Loucy (cell line): ENCODE results near the gene CRYGD.

Source experiments
- H2AFZ ChIP-seq: fragments of 200-600 bp; sonication (generic); 2 replicates; pipeline ENCODE4 v1.6.0; 2016; ENCODE audit warnings: antibody characterized with exemption, mild to moderate bottlenecking, low read length, moderate library complexity
- H3F3A ChIP-seq: fragments of 200-600 bp; 2 replicates; pipeline ENCODE4 v1.6.0; 2016; ENCODE audit warnings: antibody characterized with exemption, low read depth, mild to moderate bottlenecking
- H3K27me3 ChIP-seq: fragments of 200-600 bp; sonication (generic); 2 replicates; pipeline ENCODE4 v1.6.1; 2014; ENCODE audit warnings: low read length, mild to moderate bottlenecking; ENCODE audit not compliant: insufficient read depth, poor library complexity, severe bottlenecking
- H3K36me3 ChIP-seq: fragments of 200-600 bp; sonication (generic); 2 replicates; pipeline ENCODE4 v1.6.1; 2016; ENCODE audit warnings: low read length; ENCODE audit not compliant: insufficient read depth
- H3K4me1 ChIP-seq: fragments of 200-600 bp; sonication (generic); 2 replicates; pipeline ENCODE4 v1.5.1; 2014; ENCODE audit warnings: low read length, mild to moderate bottlenecking; ENCODE audit not compliant: insufficient read depth, poor library complexity, severe bottlenecking
- H3K4me2 ChIP-seq: fragments of 200-600 bp; sonication (generic); 2 replicates; pipeline ENCODE4 v1.6.0; 2014; ENCODE audit warnings: antibody characterized with exemption, low read length, low read depth, mild to moderate bottlenecking; ENCODE audit not compliant: poor library complexity, severe bottlenecking
- H3K4me3 ChIP-seq: fragments of 200-600 bp; sonication (generic); 2 replicates; pipeline ENCODE4 v1.5.1; 2014; ENCODE audit warnings: low read length, mild to moderate bottlenecking, mixed read lengths; ENCODE audit not compliant: poor library complexity, severe bottlenecking
- H3K79me2 ChIP-seq: fragments of 200-600 bp; sonication (generic); 2 replicates; pipeline ENCODE4 v1.6.1; 2014; ENCODE audit warnings: low read length; ENCODE audit not compliant: insufficient read depth
- H3K9ac ChIP-seq: fragments of 200-600 bp; sonication (generic); 2 replicates; pipeline ENCODE4 v1.6.0; 2014; ENCODE audit warnings: mild to moderate bottlenecking, low read depth, low read length, moderate library complexity; ENCODE audit not compliant: poor library complexity, severe bottlenecking
- H3K9me2 ChIP-seq: fragments of 200-600 bp; sonication (generic); replicated peaks from 2 replicates; pipeline ENCODE4 v1.6.1; 2016; ENCODE audit warnings: low read depth, low read length, mixed read lengths
- H3K9me3 ChIP-seq: fragments of 200-600 bp; sonication (generic); 2 replicates; pipeline ENCODE4 v1.6.1; 2014; ENCODE audit warnings: mild to moderate bottlenecking, antibody characterized with exemption, low read length, low read depth; ENCODE audit not compliant: insufficient read depth
- H4K20me1 ChIP-seq: fragments of 200-600 bp; sonication (generic); 2 replicates; pipeline ENCODE4 v1.6.0; 2014; ENCODE audit warnings: antibody characterized with exemption, low read length, mild to moderate bottlenecking; ENCODE audit not compliant: insufficient read depth, poor library complexity, severe bottlenecking
- EZH2phosphoT487 ChIP-seq: fragments of 200-600 bp; IDR thresholded peaks from 2 replicates; pipeline ENCODE4 v1.6.1; 2018; ENCODE audit warnings: antibody characterized with exemption, mild to moderate bottlenecking, moderate library complexity, borderline replicate concordance
- TF ChIP-seq, protein P1 (sequence below): fragments of 200-600 bp; sonication (generic); conservative IDR thresholded peaks from 2 replicates; pipeline ENCODE4 v1.5.1; 2014; ENCODE audit warnings: mild to moderate bottlenecking, antibody characterized with exemption, low read length

Gene CRYGD

DNA sequence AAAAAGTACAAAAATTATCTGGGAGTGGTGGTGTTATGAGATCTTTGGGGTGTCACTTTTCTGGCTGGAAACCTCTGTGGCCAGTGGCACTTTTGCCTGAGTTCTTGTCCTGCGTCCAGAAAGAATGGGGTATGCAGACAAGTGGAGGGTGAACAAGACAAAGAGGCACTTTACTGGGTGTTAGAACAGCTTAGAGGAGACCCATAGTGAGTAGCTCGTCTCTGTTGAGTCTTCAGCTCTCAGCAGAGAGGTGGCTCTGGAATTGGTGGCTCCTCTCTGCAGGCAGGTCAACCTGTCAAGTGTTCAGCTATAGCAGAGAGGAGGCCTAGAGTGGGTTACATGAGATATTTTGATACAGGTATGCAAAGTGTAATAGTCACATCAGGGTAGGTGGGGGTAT is 26.1 kb downstream of the CRYGD start:
- TF ChIP-seq, protein P1, sequence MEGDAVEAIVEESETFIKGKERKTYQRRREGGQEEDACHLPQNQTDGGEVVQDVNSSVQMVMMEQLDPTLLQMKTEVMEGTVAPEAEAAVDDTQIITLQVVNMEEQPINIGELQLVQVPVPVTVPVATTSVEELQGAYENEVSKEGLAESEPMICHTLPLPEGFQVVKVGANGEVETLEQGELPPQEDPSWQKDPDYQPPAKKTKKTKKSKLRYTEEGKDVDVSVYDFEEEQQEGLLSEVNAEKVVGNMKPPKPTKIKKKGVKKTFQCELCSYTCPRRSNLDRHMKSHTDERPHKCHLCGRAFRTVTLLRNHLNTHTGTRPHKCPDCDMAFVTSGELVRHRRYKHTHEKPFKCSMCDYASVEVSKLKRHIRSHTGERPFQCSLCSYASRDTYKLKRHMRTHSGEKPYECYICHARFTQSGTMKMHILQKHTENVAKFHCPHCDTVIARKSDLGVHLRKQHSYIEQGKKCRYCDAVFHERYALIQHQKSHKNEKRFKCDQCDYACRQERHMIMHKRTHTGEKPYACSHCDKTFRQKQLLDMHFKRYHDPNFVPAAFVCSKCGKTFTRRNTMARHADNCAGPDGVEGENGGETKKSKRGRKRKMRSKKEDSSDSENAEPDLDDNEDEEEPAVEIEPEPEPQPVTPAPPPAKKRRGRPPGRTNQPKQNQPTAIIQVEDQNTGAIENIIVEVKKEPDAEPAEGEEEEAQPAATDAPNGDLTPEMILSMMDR: no peak
- TF ChIP-seq EZH2phosphoT487: no peak
- Histone ChIP-seq H4K20me1 (no peaks in the 10 kb centered on the region), H2AFZ (no peak overlapping the region)

DNA sequence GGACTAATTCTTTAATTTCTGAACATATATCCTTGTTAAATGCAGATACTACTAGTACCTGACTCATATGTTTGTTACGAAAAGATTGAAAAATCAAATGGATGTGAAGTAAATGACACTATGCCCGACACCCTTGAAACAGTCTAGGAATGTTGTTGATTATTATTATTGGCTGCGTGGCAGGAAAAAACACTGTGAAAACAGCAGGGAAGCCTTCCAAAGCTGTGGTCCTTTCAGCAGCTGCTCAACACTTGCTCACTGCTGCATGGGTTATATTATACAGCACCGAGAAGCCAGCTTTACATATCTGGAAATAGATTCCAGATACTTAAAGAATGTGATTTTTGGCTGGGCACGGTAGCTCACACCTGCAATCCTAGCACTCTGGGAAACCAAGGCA is 26.5 kb downstream of the CRYGD start:
- no peak for TF ChIP-seq EZH2phosphoT487
- TF ChIP-seq, protein P1: no peak
- Histone ChIP-seq H3F3A (peaks cover 5% of the 10 kb centered on the region), H3K4me3 (no peak overlapping the region), H3K9ac (no peak overlapping the region), H2AFZ (no peak overlapping the region), H3K79me2 (no peaks in the 10 kb centered on the region), H3K9me2 (no peaks in the 10 kb centered on the region), H4K20me1 (no peaks in the 10 kb centered on the region), H3K27me3 (no peaks in the 10 kb centered on the region), H3K9me3 (no peaks in the 10 kb centered on the region), H3K4me2 (no peak overlapping the region), H3K36me3 (no peaks in the 10 kb centered on the region), H3K4me1 (peaks cover 13% of the 10 kb centered on the region)

More for the DNA sequence above, 26.1 kb downstream of the CRYGD start:
- Histone ChIP-seq H3K9ac (no peak overlapping the region), H3K9me3 (no peaks in the 10 kb centered on the region), H3K4me2 (no peak overlapping the region), H3K79me2 (no peaks in the 10 kb centered on the region), H3F3A (peaks cover 5% of the 10 kb centered on the region), H3K9me2 (no peaks in the 10 kb centered on the region), H3K4me1 (peaks cover 13% of the 10 kb centered on the region), H3K36me3 (no peaks in the 10 kb centered on the region), H3K27me3 (no peaks in the 10 kb centered on the region), H3K4me3 (no peak overlapping the region)

DNA sequence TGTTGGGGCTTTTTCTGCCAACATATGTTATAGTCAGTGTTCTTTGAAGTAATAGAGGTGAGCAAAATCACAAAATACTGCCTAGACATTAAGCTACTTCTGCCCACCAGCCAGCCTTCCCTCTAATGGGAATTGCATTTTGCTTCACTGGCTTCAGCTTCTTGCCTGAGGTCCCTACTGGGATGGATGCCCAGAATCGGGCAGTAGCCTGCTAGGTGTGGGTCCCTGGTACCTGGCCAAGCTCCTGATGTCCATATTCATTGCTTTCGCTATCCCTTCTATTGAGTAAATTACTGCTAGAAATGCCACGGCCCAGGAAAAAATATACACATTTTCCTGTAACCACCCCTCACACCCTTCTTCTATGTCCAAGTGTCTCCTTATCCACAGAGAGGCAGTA is 27.0 kb downstream of the CRYGD start:
- H3K9me2 ChIP-seq: no peaks in the 10 kb centered on the region
- TF ChIP-seq, protein P1: no peak
- TF ChIP-seq EZH2phosphoT487: no peak
- peaks cover 13% of the 10 kb centered on the region for H3K4me1 ChIP-seq
- H3K4me3 ChIP-seq: no peak overlapping the region
- H3K9me3 ChIP-seq: no peaks in the 10 kb centered on the region
- no peak overlapping the region for H3K9ac ChIP-seq
- H3K27me3 ChIP-seq: no peaks in the 10 kb centered on the region
- H2AFZ ChIP-seq: no peak overlapping the region
- H3K4me2 ChIP-seq: no peak overlapping the region
- peaks cover 5% of the 10 kb centered on the region for H3F3A ChIP-seq
- no peaks in the 10 kb centered on the region for H4K20me1 ChIP-seq
- H3K79me2 ChIP-seq: no peaks in the 10 kb centered on the region
- H3K36me3 ChIP-seq: no peaks in the 10 kb centered on the region
